HG02610 (cell line): Measurements from ENCODE around the gene NPAP1.
"Not testable (repeated sequence)": the region's sequence is repeated elsewhere in the genome, so short reads cannot be mapped to it uniquely, and the experiment has no call there.

Experiments
- ATAC-seq: cut with Tn5 transposase; IDR thresholded peaks from one replicate; pipeline ENCODE4 v1.9.1; 2021; ENCODE audit warnings: mild to moderate bottlenecking, moderate library complexity; ENCODE audit not compliant: unreplicated experiment

Gene NPAP1

GRCh38 chr15:24675332-24676144, at the start of gene NPAP1:
NPAP1 (plus strand) TSS chr15:24675775; CDS start chr15:24675868, 93 bp downstream.
- no peak for ATAC-seq

GRCh38 chr15:24627443-24627842, 48.1 kb upstream of the NPAP1 start:
- no peak for ATAC-seq

GRCh38 chr15:24633082-24633481, 42.5 kb upstream of the NPAP1 start:
- no peak for ATAC-seq

- not testable (repeated sequence) for ATAC-seq
Observed at GRCh38 chr15:24639412-24639811, 36.2 kb upstream of the NPAP1 start.

- ATAC-seq: no peak
Observed at GRCh38 chr15:24645627-24646026, 29.9 kb upstream of the NPAP1 start.

GRCh38 chr15:24659622-24660021, 16.0 kb upstream of the NPAP1 start:
- no peak for ATAC-seq

GRCh38 chr15:24662991-24663390, 12.6 kb upstream of the NPAP1 start:
- no peak for ATAC-seq

GRCh38 chr15:24676431-24676830, 856 bp downstream of the NPAP1 start:
- ATAC-seq: no peak

- ATAC-seq: no peak
Observed at GRCh38 chr15:24678485-24678884, 2.9 kb downstream of the NPAP1 start.

GRCh38 chr15:24682002-24682401, 6.4 kb downstream of the NPAP1 start:
- no peak for ATAC-seq

- ATAC-seq: not testable (repeated sequence)
Observed at GRCh38 chr15:24682905-24683304, 7.3 kb downstream of the NPAP1 start.

- no peak for ATAC-seq
Observed at GRCh38 chr15:24683736-24684135, 8.2 kb downstream of the NPAP1 start.

GRCh38 chr15:24684313-24684712, 8.7 kb downstream of the NPAP1 start:
- ATAC-seq: no peak

- ATAC-seq: no peak
Observed at GRCh38 chr15:24696201-24696600, 20.6 kb downstream of the NPAP1 start.

GRCh38 chr15:24696842-24697241, 21.3 kb downstream of the NPAP1 start:
- ATAC-seq: no peak

GRCh38 chr15:24718289-24719082, 42.9 kb downstream of the NPAP1 start:
- ATAC-seq: no peak

- ATAC-seq: no peak
Observed at GRCh38 chr15:24729760-24730159, 54.2 kb downstream of the NPAP1 start.
